Prostate gland (tissue), 2 donors: Measurements from ENCODE around the gene IGF1.

Experiments
- CTCF ChIP-seq, 4 experiments: fragments of 200-600 bp in 2 of 4; fragments of 450-650 bp in 2 of 4; sonication (generic) in 2 of 4; IDR thresholded peaks; 1 replicate in 3 of 4; 2 replicates in 1 of 4; pipeline ENCODE4 v1.5.1; 2016 to 2019; ENCODE audit warnings: antibody characterized with exemption in 4 of 4, mild to moderate bottlenecking in 2 of 4, moderate library complexity in 2 of 4
- POLR2A ChIP-seq: fragments of 450-650 bp; IDR thresholded peaks from one replicate; pipeline ENCODE4 v1.6.1; 2016; ENCODE audit warnings: antibody characterized with exemption, mild to moderate bottlenecking

DNA sequence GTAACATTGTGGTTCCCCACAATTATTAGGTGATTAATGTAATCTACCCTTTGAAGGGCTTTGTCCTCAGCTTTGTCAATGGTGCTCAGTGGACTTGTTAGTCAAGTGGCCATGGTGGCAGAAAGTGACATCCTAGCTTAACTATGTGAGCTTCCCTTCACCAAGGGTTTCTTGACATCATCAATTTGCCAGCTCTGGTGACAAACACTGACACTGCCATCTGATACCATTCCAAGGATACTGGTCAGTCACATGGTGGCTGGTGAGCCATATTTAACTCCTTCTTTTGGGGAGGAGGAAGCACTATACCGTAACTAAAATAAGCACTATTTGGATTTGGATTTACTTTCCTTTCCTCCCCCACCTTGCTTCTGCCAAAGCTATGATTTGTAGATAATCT, 115.7 kb downstream of the IGF1 start:
- TF ChIP-seq CTCF (IDR thresholded peaks at IDR 0.05) (no peak), POLR2A (no peak)
